ENCODE data around the gene B3GNT3.

Gene B3GNT3

GRCh38 chr19:17794731-17795494, at the start of gene B3GNT3:
Gene B3GNT3, plus strand, starts transcription at chr19:17795138. Its CDS starts 12,670 bp downstream, at chr19:17807808.
- no peak within 1 kb of the TSS for H3K4me3 ChIP-seq (ENCODE audit: low read depth in 1 of 2, low read length in 2 of 2)
- H3K9ac ChIP-seq (ENCODE audit: low read length), result no peak within 1 kb of the TSS
- no peaks in the 10 kb centered on the region for H3K36me3 ChIP-seq (ENCODE audit: insufficient read depth, low read length)
- peaks cover 18 to 33% of the 10 kb centered on the region in 2 donors for H3K27me3 ChIP-seq (ENCODE audit: control insufficient read depth in 1 of 2, insufficient read depth in 2 of 2, low read length in 2 of 2)
- H3K9me3 ChIP-seq (ENCODE audit: low read length), result no peaks in the 10 kb centered on the region
- no peaks in the 10 kb centered on the region for H3K4me1 ChIP-seq (ENCODE audit: insufficient read depth, low read length)
- H3K27ac ChIP-seq (ENCODE audit: low read depth, low read length), result no peak within 1 kb of the TSS

DNA sequence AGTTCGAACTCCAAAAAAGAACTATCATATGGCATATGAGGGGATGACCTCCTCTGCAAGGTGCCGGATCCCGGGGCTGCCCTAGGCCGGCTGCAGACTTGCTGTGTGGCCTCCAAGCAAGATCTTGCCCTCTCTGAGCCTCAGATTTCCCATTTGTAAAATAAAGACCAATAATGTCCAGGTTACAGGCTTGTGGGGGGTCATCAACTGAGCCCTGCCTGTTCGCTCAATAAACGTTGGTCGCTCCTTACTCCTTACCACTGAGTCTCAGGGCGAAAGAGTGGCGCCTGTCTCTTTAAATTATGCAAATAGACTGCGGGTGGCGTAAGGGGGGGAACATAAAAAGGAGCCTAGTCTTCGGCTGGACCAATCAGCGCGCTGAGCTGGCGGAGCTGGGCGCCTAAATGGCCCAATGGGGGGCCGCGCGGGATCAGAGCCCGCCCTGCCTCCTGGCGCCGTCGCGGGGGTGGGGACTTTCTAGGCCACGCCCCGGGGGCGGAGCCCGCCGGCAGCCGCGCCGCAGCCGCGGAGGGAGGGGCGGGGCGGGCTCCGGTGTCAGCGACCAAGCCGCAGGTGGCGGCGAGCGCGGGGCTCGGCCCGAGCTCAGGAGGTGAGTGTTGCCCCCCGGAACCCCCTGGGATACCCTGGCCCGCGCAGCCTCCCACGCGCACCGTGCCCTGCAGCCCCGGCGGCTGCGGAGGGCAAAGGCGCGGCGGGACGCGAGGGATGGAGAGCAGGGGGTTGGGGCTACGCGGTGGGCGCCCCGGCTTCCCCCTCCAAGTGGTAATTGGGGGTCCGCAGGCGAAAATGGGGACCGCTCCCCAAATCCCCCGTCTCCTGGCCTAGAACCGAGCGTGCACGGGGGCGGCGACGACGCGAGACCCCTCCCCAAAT, 47.5 kb upstream of the B3GNT3 start:
- H3K27me3 ChIP-seq (ENCODE audit: control insufficient read depth in 1 of 2, insufficient read depth in 2 of 2, low read length in 2 of 2), result no peaks in the 10 kb centered on the region
- H3K36me3 ChIP-seq (ENCODE audit: insufficient read depth, low read length), result no peaks in the 10 kb centered on the region
- no peaks in the 10 kb centered on the region for H3K9me3 ChIP-seq (ENCODE audit: low read length)
- peak overlapping the region; percentile 49 to 57 for H3K4me3 ChIP-seq (ENCODE audit: low read depth in 1 of 2, low read length in 2 of 2)
- no peaks in the 10 kb centered on the region for H3K4me1 ChIP-seq (ENCODE audit: insufficient read depth, low read length)
- no peak overlapping the region for H3K27ac ChIP-seq (ENCODE audit: low read depth, low read length)
- no peak overlapping the region for H3K9ac ChIP-seq (ENCODE audit: low read length)

- H3K36me3 ChIP-seq (ENCODE audit: insufficient read depth, low read length), result no peaks in the 10 kb centered on the region
- no peaks in the 10 kb centered on the region for H3K27me3 ChIP-seq (ENCODE audit: control insufficient read depth in 1 of 2, insufficient read depth in 2 of 2, low read length in 2 of 2)
- no peaks in the 10 kb centered on the region for H3K4me1 ChIP-seq (ENCODE audit: insufficient read depth, low read length)
- H3K27ac ChIP-seq (ENCODE audit: low read depth, low read length), result no peak overlapping the region
- H3K9ac ChIP-seq (ENCODE audit: low read length), result no peak overlapping the region
- no peaks in the 10 kb centered on the region for H3K9me3 ChIP-seq (ENCODE audit: low read length)
- H3K4me3 ChIP-seq (ENCODE audit: low read depth in 1 of 2, low read length in 2 of 2), result no peak overlapping the region
Observed at GRCh38 chr19:17748884-17749638, 45.9 kb upstream of the B3GNT3 start.

DNA sequence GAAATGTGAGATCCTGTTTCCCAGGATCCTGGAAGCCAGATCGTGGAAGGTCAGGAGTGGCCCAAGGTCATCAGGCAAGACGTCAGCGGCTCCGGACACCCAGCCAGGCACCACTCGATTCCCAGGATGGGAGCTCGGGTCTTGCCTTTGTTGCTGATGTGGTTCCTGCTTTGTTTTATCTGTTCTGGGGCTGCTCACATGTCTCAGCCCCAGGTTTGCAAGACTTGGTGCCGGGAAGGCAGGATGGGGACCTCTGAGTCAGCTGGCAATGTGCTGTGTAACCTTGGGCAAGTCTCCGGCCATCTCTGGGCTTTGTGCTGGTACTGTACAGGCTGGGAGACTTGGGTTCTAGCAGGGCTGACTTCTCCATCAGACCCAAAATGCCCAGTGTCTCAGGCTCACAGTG, 45.0 kb upstream of the B3GNT3 start:
- Histone ChIP-seq H3K36me3 (ENCODE audit: insufficient read depth, low read length) (no peaks in the 10 kb centered on the region), H3K4me3 (ENCODE audit: low read depth in 1 of 2, low read length in 2 of 2) (no peak overlapping the region), H3K4me1 (ENCODE audit: insufficient read depth, low read length) (no peaks in the 10 kb centered on the region), H3K27ac (ENCODE audit: low read depth, low read length) (no peak overlapping the region), H3K27me3 (ENCODE audit: control insufficient read depth in 1 of 2, insufficient read depth in 2 of 2, low read length in 2 of 2) (no peaks in the 10 kb centered on the region), H3K9ac (ENCODE audit: low read length) (no peak overlapping the region), H3K9me3 (ENCODE audit: low read length) (no peaks in the 10 kb centered on the region)

- Histone ChIP-seq H3K4me1 (ENCODE audit: insufficient read depth, low read length) (no peaks in the 10 kb centered on the region), H3K4me3 (ENCODE audit: low read depth in 1 of 2, low read length in 2 of 2) (no peak within 1 kb of the TSS), H3K27ac (ENCODE audit: low read depth, low read length) (no peak within 1 kb of the TSS), H3K27me3 (ENCODE audit: control insufficient read depth in 1 of 2, insufficient read depth in 2 of 2, low read length in 2 of 2) (no peaks in the 10 kb centered on the region), H3K9ac (ENCODE audit: low read length) (no peak within 1 kb of the TSS), H3K36me3 (ENCODE audit: insufficient read depth, low read length) (no peaks in the 10 kb centered on the region), H3K9me3 (ENCODE audit: low read length) (no peaks in the 10 kb centered on the region)
Observed at GRCh38 chr19:17751103-17751911, 43.6 kb upstream of the B3GNT3 start, which contains the start of gene FCHO1. Gene FCHO1, plus strand, starts transcription at chr19:17751477. Its CDS starts 3,688 bp downstream, at chr19:17755165.

GRCh38 chr19:17751912-17752273, 43.0 kb upstream of the B3GNT3 start:
- no peak overlapping the region for H3K4me3 ChIP-seq (ENCODE audit: low read depth in 1 of 2, low read length in 2 of 2)
- H3K27ac ChIP-seq (ENCODE audit: low read depth, low read length), result no peak overlapping the region
- H3K4me1 ChIP-seq (ENCODE audit: insufficient read depth, low read length), result peaks cover under 1% of the 10 kb centered on the region
- no peaks in the 10 kb centered on the region for H3K27me3 ChIP-seq (ENCODE audit: control insufficient read depth in 1 of 2, insufficient read depth in 2 of 2, low read length in 2 of 2)
- H3K9me3 ChIP-seq (ENCODE audit: low read length), result no peaks in the 10 kb centered on the region
- H3K36me3 ChIP-seq (ENCODE audit: insufficient read depth, low read length), result no peaks in the 10 kb centered on the region
- H3K9ac ChIP-seq (ENCODE audit: low read length), result no peak overlapping the region

GRCh38 chr19:17752865-17753639, 41.9 kb upstream of the B3GNT3 start:
- Histone ChIP-seq H3K36me3 (ENCODE audit: insufficient read depth, low read length) (no peaks in the 10 kb centered on the region), H3K4me3 (ENCODE audit: low read depth in 1 of 2, low read length in 2 of 2) (no peak overlapping the region), H3K9me3 (ENCODE audit: low read length) (no peaks in the 10 kb centered on the region), H3K9ac (ENCODE audit: low read length) (no peak overlapping the region), H3K27me3 (ENCODE audit: control insufficient read depth in 1 of 2, insufficient read depth in 2 of 2, low read length in 2 of 2) (no peaks in the 10 kb centered on the region), H3K4me1 (ENCODE audit: insufficient read depth, low read length) (peaks cover 7% of the 10 kb centered on the region), H3K27ac (ENCODE audit: low read depth, low read length) (no peak overlapping the region)

DNA sequence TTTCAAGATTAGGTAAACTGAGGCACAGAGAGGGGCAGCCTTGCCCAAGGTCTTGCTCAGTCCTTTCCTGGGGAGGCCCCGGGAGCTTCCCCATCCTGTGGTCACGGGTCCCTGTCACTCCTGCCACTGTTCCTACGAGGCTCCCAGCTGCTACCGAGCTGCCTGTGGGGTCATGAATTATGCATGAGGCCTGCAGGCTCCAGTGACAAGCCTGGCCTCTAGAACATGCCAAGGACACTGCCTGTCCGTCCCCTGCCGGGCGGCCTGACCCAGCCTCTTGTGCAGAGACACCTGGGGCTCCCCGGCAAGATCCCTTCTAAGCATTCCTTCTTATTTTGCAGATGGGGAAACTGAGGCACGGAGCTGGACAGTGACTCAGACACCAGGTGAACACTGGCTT, 41.0 kb upstream of the B3GNT3 start:
- Histone ChIP-seq H3K27ac (ENCODE audit: low read depth, low read length) (no peak overlapping the region), H3K9ac (ENCODE audit: low read length) (no peak overlapping the region), H3K4me1 (ENCODE audit: insufficient read depth, low read length) (peaks cover 7% of the 10 kb centered on the region), H3K27me3 (ENCODE audit: control insufficient read depth in 1 of 2, insufficient read depth in 2 of 2, low read length in 2 of 2) (no peaks in the 10 kb centered on the region), H3K9me3 (ENCODE audit: low read length) (no peaks in the 10 kb centered on the region), H3K36me3 (ENCODE audit: insufficient read depth, low read length) (no peaks in the 10 kb centered on the region), H3K4me3 (ENCODE audit: low read depth in 1 of 2, low read length in 2 of 2) (no peak overlapping the region)

GRCh38 chr19:17754634-17755442, 40.1 kb upstream of the B3GNT3 start:
- no peaks in the 10 kb centered on the region for H3K36me3 ChIP-seq (ENCODE audit: insufficient read depth, low read length)
- H3K4me1 ChIP-seq (ENCODE audit: insufficient read depth, low read length), result peaks cover 7% of the 10 kb centered on the region
- H3K9ac ChIP-seq (ENCODE audit: low read length), result no peak overlapping the region
- no peaks in the 10 kb centered on the region for H3K27me3 ChIP-seq (ENCODE audit: control insufficient read depth in 1 of 2, insufficient read depth in 2 of 2, low read length in 2 of 2)
- H3K9me3 ChIP-seq (ENCODE audit: low read length), result no peaks in the 10 kb centered on the region
- H3K4me3 ChIP-seq (ENCODE audit: low read depth in 1 of 2, low read length in 2 of 2), result no peak overlapping the region
- no peak overlapping the region for H3K27ac ChIP-seq (ENCODE audit: low read depth, low read length)

All from muscle layer of colon (tissue), 2 donors.